Ovary (tissue), 9 donors: ENCODE results near the gene E2F7. TPM values are rescaled to one million over a fixed set of nuclear protein-coding genes. Genes with fewer than 3 reads are reported as not detected.

Experiments used
- DNase-seq, 5 donors: peaks; one replicate each; pipeline ENCODE4 v3.0.0-alpha.2; 2019 to 2020
- H3K27ac ChIP-seq, 2 donors: fragments of 200-600 bp; one replicate each; pipeline versions ENCODE4 v1.5.1 to v1.8.0; 2019 to 2022
- H3K27me3 ChIP-seq: fragments of 200-600 bp; one replicate; pipeline ENCODE4 v1.8.0; 2022
- H3K36me3 ChIP-seq: fragments of 200-600 bp; sonication (generic); one replicate; pipeline ENCODE4 v1.5.1; 2019
- H3K4me1 ChIP-seq: one replicate; pipeline ENCODE4 v1.8.1; 2013; ENCODE audit warnings: mild to moderate bottlenecking, moderate library complexity; ENCODE audit not compliant: insufficient read depth
- H3K4me3 ChIP-seq: fragments of 200-600 bp; sonication (generic); one replicate; pipeline ENCODE4 v1.5.1; 2017
- H3K9me3 ChIP-seq, 2 donors: fragments of 200-600 bp in 1 of 2; sonication (generic) in 1 of 2; one replicate each; pipeline versions ENCODE4 v1.5.1 to v1.8.1; 2013 to 2019; ENCODE audit warnings: mild to moderate bottlenecking in 1 of 2, moderate library complexity in 1 of 2
- CTCF ChIP-seq, 3 donors: fragments of 450-650 bp in 2 of 3; fragments of 200-600 bp in 1 of 3; IDR thresholded peaks; one replicate each; pipeline versions ENCODE4 v1.5.1 to v1.8.0; 2016 to 2022; ENCODE audit warnings: antibody characterized with exemption in 3 of 3, mild to moderate bottlenecking in 1 of 3
- EP300 ChIP-seq: sonication (generic); formaldehyde crosslinking; IDR thresholded peaks from one replicate; pipeline ENCODE4 v1.6.1; 2017; ENCODE audit warnings: antibody characterized with exemption
- POLR2A ChIP-seq: fragments of 450-650 bp; IDR thresholded peaks from one replicate; pipeline ENCODE4 v1.6.1; 2017; ENCODE audit warnings: antibody characterized with exemption, mild to moderate bottlenecking, moderate library complexity
- WGBS, 3 donors: extraction: QIAGEN DNeasy Blood & Tissue Kit in 1 of 3; methylation state at CpG; one replicate each; pipeline versions ENCODE4 v1.1.5 to v1.1.7; 2013 to 2017; 5-methylcytosine and 5-hydroxymethylcytosine counted together
- intact Hi-C, 4 donors: fragments of 100-400 bp; cut with DNase I; formaldehyde crosslinking; loops; one replicate each; pipeline versions ENCODE4 v1.11.0 to v1.15.1; 2022 to 2023
- polyA plus RNA-seq, 2 donors: library from polyadenylated mRNA; stranded (reverse); fragments of 200-250 nt in 1 of 2; fragments of 350-450 nt in 1 of 2; fragmentation: Illumina TruSeq in 1 of 2; extraction: RNeasy Lipid Tissue Mini Kit (QIAGEN cat#74804) in 1 of 2; gene quantifications; one replicate each; pipeline ENCODE4 v1.2.3, GENCODE V29; 2013 to 2014
- total RNA-seq, 7 donors: library from RNA; depleted of rRNA in 2 of 7; stranded (reverse); fragments of >200 nt in 2 of 7; fragmentation: NEBNext Ultra II Directional in 3 of 7; extraction: Animal tissue kit (Norgen Biotek cat#: 25700) in 3 of 7; gene quantifications; one replicate each; pipeline versions ENCODE4 v1.1.0 to v1.2.4, GENCODE V29; 2016 to 2023
- donor health status: DM: no; HTN: no; CAD: no; lungs with moderate emphysema.
- donor health status: DM: no; HTN: no; CAD: no.
- donor health status: Bipolar disorder and iron deficiency.
- donor health status: DM: yes; HTN: yes; CAD: no.
- donor health status: DM: no; HTN: no; CAD: no.
- donor health status: DM: yes; HTN: yes; CAD: no.

The E2F7 gene
- total and polyA plus RNA-seq, 9 donors, result 0.12 to 1.3 (median 0.45) TPM; not detected in 2

DNA sequence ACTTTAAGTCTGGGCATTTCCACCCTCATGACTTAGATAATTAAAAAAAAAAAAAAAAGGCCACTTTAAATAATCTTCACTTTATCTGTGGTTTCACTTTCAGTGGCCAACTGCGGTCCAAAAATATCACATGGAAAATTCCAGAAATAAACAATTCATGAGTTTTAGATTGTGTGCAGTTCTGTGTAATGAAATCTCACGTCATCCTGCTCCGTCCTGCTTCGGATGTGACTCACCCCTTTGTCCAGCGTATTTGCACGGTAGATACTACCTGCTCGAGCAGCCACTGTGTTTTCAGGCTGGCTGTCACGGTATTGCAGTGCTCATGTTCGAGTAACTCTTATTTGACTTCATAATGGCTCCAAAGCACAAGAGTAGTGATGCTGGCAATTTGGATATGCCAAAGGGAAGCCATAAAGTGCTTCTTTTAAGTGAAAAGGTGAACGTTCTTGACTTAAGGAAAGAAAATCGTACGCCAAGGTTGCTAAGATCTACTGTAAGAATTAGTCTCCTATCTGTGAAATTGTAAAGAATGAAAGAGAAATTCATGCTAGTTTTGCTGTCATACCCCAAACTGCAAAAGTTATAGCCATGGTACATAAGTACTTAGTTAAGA lies 2.4 kb downstream of the E2F7 start:
- Histone ChIP-seq H3K4me3 (no peak overlapping the region), H3K36me3 (no peaks in the 10 kb centered on the region), H3K9me3 (no peaks in the 10 kb centered on the region), H3K27me3 (no peaks in the 10 kb centered on the region), H3K4me1 (no peaks in the 10 kb centered on the region), H3K27ac (no peak overlapping the region)
- 80 to 89% (median 80%) methylated on average over 12 of the region's 12 CpGs for WGBS, 3 donors
- intact Hi-C loops, result loop anchor here in 2 of 4 donors (10.0 kb wide), 2 partner anchors 622 to 1822 kb away; no protein-coding TSS in a partner anchor
- DNase-seq, result peak in 1 of 5 donors; percentile 18
- TF ChIP-seq CTCF (IDR thresholded peaks at IDR 0.05) (no peak), POLR2A (no peak), EP300 (no peak)

GRCh38 chr12:77062396-77062795 lies 3.0 kb downstream of the E2F7 start:
- 70 to 87% (median 87%) methylated on average over 1 of the region's 1 CpG for WGBS, 3 donors
- Histone ChIP-seq H3K9me3 (no peaks in the 10 kb centered on the region), H3K27ac (no peak overlapping the region), H3K27me3 (no peaks in the 10 kb centered on the region), H3K4me1 (no peaks in the 10 kb centered on the region), H3K36me3 (no peaks in the 10 kb centered on the region), H3K4me3 (no peak overlapping the region)
- intact Hi-C loops, result loop anchor here in 2 of 4 donors (10.0 kb wide), 2 partner anchors 622 to 1822 kb away; no protein-coding TSS in a partner anchor
- TF ChIP-seq POLR2A, result no peak
- no peak for TF ChIP-seq CTCF (IDR thresholded peaks at IDR 0.05)
- no peak for TF ChIP-seq EP300
- no peak for DNase-seq

DNA sequence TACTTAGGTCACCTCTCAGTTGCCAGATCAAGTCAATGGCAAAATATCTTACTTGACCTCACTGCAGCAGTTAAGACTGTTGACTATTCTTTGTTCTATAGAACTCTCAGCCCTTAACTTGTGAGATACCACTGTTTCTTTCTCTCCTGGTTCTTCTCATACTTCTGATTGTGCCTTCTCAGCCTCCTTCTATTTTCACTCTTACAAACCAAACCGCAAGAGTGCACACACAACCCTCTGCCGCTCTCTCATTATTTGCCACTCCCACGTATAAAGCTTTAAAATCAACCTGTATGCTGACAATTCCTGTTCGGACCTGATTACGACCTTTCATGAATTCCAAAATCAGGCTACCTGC lies 4.5 kb downstream of the E2F7 start:
- H3K9me3 ChIP-seq, result no peaks in the 10 kb centered on the region
- H3K36me3 ChIP-seq, result no peaks in the 10 kb centered on the region
- H3K27ac ChIP-seq, result no peak overlapping the region
- no peak overlapping the region for H3K4me3 ChIP-seq
- DNase-seq, result no peak
- intact Hi-C loops, result loop anchor here in 2 of 4 donors (10.0 kb wide), 2 partner anchors 624 to 1824 kb away; no protein-coding TSS in a partner anchor
- H3K4me1 ChIP-seq, result no peaks in the 10 kb centered on the region
- WGBS, 3 donors, result 93 to 96% (median 93%) methylated on average over 5 of the region's 5 CpGs
- H3K27me3 ChIP-seq, result no peaks in the 10 kb centered on the region
- no peak for TF ChIP-seq CTCF (IDR thresholded peaks at IDR 0.05)
- no peak for TF ChIP-seq EP300
- TF ChIP-seq POLR2A, result no peak

GRCh38 chr12:77060136-77060882 lies 5.1 kb downstream of the E2F7 start:
- no peaks in the 10 kb centered on the region for H3K9me3 ChIP-seq
- WGBS, 3 donors, result 86 to 92% (median 89%) methylated on average over 3 of the region's 3 CpGs
- intact Hi-C loops, result loop anchor here in 2 of 4 donors (10.0 kb wide), 2 partner anchors 624 to 1824 kb away; no protein-coding TSS in a partner anchor
- DNase-seq, result no peak
- H3K4me1 ChIP-seq, result no peaks in the 10 kb centered on the region
- TF ChIP-seq CTCF (IDR thresholded peaks at IDR 0.05) (no peak), EP300 (no peak), POLR2A (no peak)
- H3K36me3 ChIP-seq, result no peaks in the 10 kb centered on the region
- H3K27me3 ChIP-seq, result no peaks in the 10 kb centered on the region
- H3K27ac ChIP-seq, result no peak overlapping the region
- H3K4me3 ChIP-seq, result no peak overlapping the region
